ENCODE results near the gene TENM3.

The TENM3 gene

GRCh38 chr4:182411391-182411790, 168.2 kb downstream of the TENM3 start:
- Histone ChIP-seq H3K36me3 (no peaks in the 10 kb centered on the region; the same call in 1 of the 2 replicates), H3K4me3 (ENCODE audit: low read depth, low read length) (no peak overlapping the region), H3K4me1 (no peaks in the 10 kb centered on the region), H3K27me3 (no peaks in the 10 kb centered on the region), H3K9me3 (no peaks in the 10 kb centered on the region)
- DNase-seq: no peak
- no peak for TF ChIP-seq CTCF (IDR thresholded peaks at IDR 0.05; ENCODE audit: low read depth, low read length)

GRCh38 chr4:182413550-182413949, 170.3 kb downstream of the TENM3 start:
- TF ChIP-seq CTCF (IDR thresholded peaks at IDR 0.05; ENCODE audit: low read depth, low read length): no peak
- Histone ChIP-seq H3K36me3 (no peaks in the 10 kb centered on the region; the same call in 1 of the 2 replicates), H3K9me3 (no peaks in the 10 kb centered on the region), H3K27me3 (no peaks in the 10 kb centered on the region), H3K4me3 (ENCODE audit: low read depth, low read length) (no peak overlapping the region), H3K4me1 (no peaks in the 10 kb centered on the region)
- DNase-seq: no peak

- DNase-seq: no peak
- no peaks in the 10 kb centered on the region for H3K4me1 ChIP-seq
- no peak for TF ChIP-seq CTCF (IDR thresholded peaks at IDR 0.05; ENCODE audit: low read depth, low read length)
- no peaks in the 10 kb centered on the region for H3K27me3 ChIP-seq
- no peaks in the 10 kb centered on the region for H3K9me3 ChIP-seq
- H3K36me3 ChIP-seq: no peaks in the 10 kb centered on the region; the same call in 1 of the 2 replicates
- H3K4me3 ChIP-seq (ENCODE audit: low read depth, low read length): no peak overlapping the region
Measured at GRCh38 chr4:182415116-182415515, 171.9 kb downstream of the TENM3 start.

GRCh38 chr4:182416067-182416466, 172.9 kb downstream of the TENM3 start:
- no peak for DNase-seq
- Histone ChIP-seq H3K36me3 (no peaks in the 10 kb centered on the region; the same call in 1 of the 2 replicates), H3K4me3 (ENCODE audit: low read depth, low read length) (no peak overlapping the region), H3K4me1 (no peaks in the 10 kb centered on the region), H3K9me3 (no peaks in the 10 kb centered on the region), H3K27me3 (no peaks in the 10 kb centered on the region)
- no peak for TF ChIP-seq CTCF (IDR thresholded peaks at IDR 0.05; ENCODE audit: low read depth, low read length)

GRCh38 chr4:182418054-182418734, 175.0 kb downstream of the TENM3 start:
- Histone ChIP-seq H3K4me1 (no peaks in the 10 kb centered on the region), H3K4me3 (ENCODE audit: low read depth, low read length) (no peak overlapping the region), H3K36me3 (no peaks in the 10 kb centered on the region; the same call in 1 of the 2 replicates), H3K9me3 (no peaks in the 10 kb centered on the region), H3K27me3 (no peaks in the 10 kb centered on the region)
- DNase-seq: no peak
- TF ChIP-seq CTCF (IDR thresholded peaks at IDR 0.05; ENCODE audit: low read depth, low read length): no peak

GRCh38 chr4:182420189-182420588, 177.0 kb downstream of the TENM3 start:
- Histone ChIP-seq H3K36me3 (no peaks in the 10 kb centered on the region), H3K4me3 (ENCODE audit: low read depth, low read length) (no peak overlapping the region), H3K9me3 (no peaks in the 10 kb centered on the region), H3K4me1 (no peaks in the 10 kb centered on the region), H3K27me3 (no peaks in the 10 kb centered on the region)
- DNase-seq: no peak
- no peak for TF ChIP-seq CTCF (IDR thresholded peaks at IDR 0.05; ENCODE audit: low read depth, low read length)

Data from BE2C (cell line).